ENCODE data around the gene IGFLR1.

DNA sequence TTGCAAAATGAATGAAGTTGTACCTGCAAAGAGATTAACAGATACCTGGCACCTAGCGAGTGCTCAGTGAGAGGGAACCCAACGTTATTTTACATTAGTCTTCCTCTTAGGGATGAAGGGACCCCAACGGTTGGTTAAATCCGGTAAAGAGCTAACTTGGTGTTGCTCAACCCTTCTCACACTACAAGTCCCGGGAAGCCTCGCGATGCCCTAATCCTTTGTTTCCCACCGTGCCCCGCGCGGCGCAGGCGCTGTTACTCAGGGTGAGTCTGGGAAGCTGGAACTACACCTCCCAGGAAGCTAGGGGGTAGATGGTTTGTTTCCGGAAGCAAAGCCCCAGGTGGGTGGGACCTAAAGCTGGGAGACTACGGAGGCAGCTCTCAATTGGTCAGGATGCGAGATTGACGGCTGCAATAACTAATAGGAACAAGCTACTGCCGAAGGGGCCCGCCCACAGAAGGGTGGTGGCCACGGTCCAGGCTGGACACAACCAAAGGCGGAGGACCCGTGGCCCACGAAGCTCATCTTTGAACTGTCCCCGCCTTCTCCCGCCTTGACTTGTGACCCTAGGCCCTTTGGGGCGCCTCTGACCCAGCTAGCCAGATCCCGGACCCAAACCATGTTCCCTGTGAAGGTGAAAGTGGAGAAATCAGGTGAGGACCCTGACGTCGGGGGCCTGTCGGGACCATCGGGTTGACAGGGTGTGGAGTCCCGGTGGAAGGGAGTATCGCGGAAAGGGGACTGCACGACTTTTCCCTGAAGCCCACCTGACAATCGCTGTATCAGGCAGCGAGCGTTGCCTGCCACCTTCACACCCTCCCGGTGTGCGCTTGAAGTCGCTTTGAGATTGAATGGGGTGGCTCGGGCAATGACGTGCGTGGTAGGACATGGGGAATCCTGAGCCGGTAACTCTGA is 6.1 kb upstream of the IGFLR1 start, which contains the start of gene LIN37:
- no peak for TF ChIP-seq EP300 (conservative IDR thresholded peaks at IDR 0.05; ENCODE audit: poor library complexity, severe bottlenecking)
- peak; percentile 80 for TF ChIP-seq POLR2AphosphoS5 (IDR thresholded peaks at IDR 0.05)
- TF ChIP-seq, protein P1, sequence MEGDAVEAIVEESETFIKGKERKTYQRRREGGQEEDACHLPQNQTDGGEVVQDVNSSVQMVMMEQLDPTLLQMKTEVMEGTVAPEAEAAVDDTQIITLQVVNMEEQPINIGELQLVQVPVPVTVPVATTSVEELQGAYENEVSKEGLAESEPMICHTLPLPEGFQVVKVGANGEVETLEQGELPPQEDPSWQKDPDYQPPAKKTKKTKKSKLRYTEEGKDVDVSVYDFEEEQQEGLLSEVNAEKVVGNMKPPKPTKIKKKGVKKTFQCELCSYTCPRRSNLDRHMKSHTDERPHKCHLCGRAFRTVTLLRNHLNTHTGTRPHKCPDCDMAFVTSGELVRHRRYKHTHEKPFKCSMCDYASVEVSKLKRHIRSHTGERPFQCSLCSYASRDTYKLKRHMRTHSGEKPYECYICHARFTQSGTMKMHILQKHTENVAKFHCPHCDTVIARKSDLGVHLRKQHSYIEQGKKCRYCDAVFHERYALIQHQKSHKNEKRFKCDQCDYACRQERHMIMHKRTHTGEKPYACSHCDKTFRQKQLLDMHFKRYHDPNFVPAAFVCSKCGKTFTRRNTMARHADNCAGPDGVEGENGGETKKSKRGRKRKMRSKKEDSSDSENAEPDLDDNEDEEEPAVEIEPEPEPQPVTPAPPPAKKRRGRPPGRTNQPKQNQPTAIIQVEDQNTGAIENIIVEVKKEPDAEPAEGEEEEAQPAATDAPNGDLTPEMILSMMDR (IDR thresholded peaks at IDR 0.05; ENCODE audit: poor library complexity, severe bottlenecking): no peak
- TF ChIP-seq RAD21 (conservative IDR thresholded peaks at IDR 0.05): no peak
